Upper lobe of left lung (tissue), 6 donors: ENCODE data around the gene CHRNA4. TPM values are rescaled to one million over a fixed set of nuclear protein-coding genes. Genes with fewer than 3 reads are reported as not detected.

Experiments used
- ATAC-seq, 2 donors: fragments of 200-7000 bp; cut with Tn5 transposase; one replicate each; pipeline ENCODE4 v1.9.1; 2022; ENCODE audit warnings: mild to moderate bottlenecking in 2 of 2, moderate library complexity in 2 of 2; ENCODE audit not compliant: low FRiP score in 2 of 2
- DNase-seq, 2 donors: peaks; one replicate each; pipeline ENCODE4 v3.0.0-alpha.2; 2019 to 2020
- H3K27ac ChIP-seq, 4 donors: fragments of 200-600 bp; sonication (generic); one replicate each; pipeline ENCODE4 v1.5.1; 2016 to 2019
- H3K27me3 ChIP-seq, 4 donors: fragments of 200-600 bp; sonication (generic); one replicate each; pipeline ENCODE4 v1.5.1; 2017 to 2019
- H3K36me3 ChIP-seq, 4 donors: fragments of 200-600 bp; sonication (generic); one replicate each; pipeline ENCODE4 v1.5.1; 2016 to 2019
- H3K4me1 ChIP-seq, 4 donors: fragments of 200-600 bp; sonication (generic); one replicate each; pipeline ENCODE4 v1.5.1; 2018 to 2019
- H3K4me3 ChIP-seq, 4 donors: fragments of 200-600 bp; sonication (generic); one replicate each; pipeline ENCODE4 v1.5.1; 2017 to 2019; ENCODE audit warnings: mild to moderate bottlenecking in 2 of 4, moderate library complexity in 1 of 4
- H3K9me3 ChIP-seq, 4 donors: fragments of 200-600 bp; sonication (generic); one replicate each; pipeline ENCODE4 v1.5.1; 2018 to 2019
- CTCF ChIP-seq, 6 experiments: fragments of 450-650 bp in 4 of 6; fragments of 200-600 bp in 2 of 6; sonication (generic) in 2 of 6; IDR thresholded peaks; one replicate each; pipeline ENCODE4 v1.5.1; 2016 to 2019; ENCODE audit warnings: antibody characterized with exemption in 6 of 6
- EP300 ChIP-seq, 4 donors: sonication (generic); formaldehyde crosslinking; IDR thresholded peaks; one replicate each; pipeline ENCODE4 v1.5.1; 2017; ENCODE audit warnings: antibody characterized with exemption in 4 of 4, control low read depth in 2 of 4
- POLR2A ChIP-seq, 4 donors: fragments of 450-650 bp; IDR thresholded peaks; one replicate each; pipeline ENCODE4 v1.5.1; 2016 to 2017; ENCODE audit warnings: antibody characterized with exemption in 4 of 4, mild to moderate bottlenecking in 2 of 4
- POLR2AphosphoS5 ChIP-seq, 2 donors: sonication (generic); formaldehyde crosslinking; IDR thresholded peaks; one replicate each; pipeline ENCODE4 v1.5.1; 2017; ENCODE audit warnings: antibody characterized with exemption in 2 of 2
- WGBS, 2 donors: methylation state at CpG; one replicate each; pipeline ENCODE4 v1.1.5; 2017 to 2018; 5-methylcytosine and 5-hydroxymethylcytosine counted together
- total RNA-seq, 6 donors: library from RNA; depleted of rRNA in 4 of 6; stranded (reverse); fragments of >200 nt in 4 of 6; gene quantifications; one replicate each; pipeline versions ENCODE4 v1.1.0 to v1.2.1, GENCODE V29; 2016 to 2021
- donor health status: DM: no; HTN: no; CAD: no; lungs with moderate emphysema.
- donor health status: DM: no; HTN: yes; CAD: no; lungs with severe emphysema.

The CHRNA4 gene
- total RNA-seq, 6 donors from 2014 or later: 0.10 TPM; not detected in 5

GRCh38 chr20:63379296-63379695 is 18.1 kb upstream of the CHRNA4 start:
- 46 to 69% methylated on average over 5 to 10 of the region's 11 CpGs for WGBS, 2 donors
- peaks cover 0 to 32% (median 6%) of the 10 kb centered on the region in 4 donors for H3K27me3 ChIP-seq
- peak in 1 of 2 donors; percentile 61 for DNase-seq

GRCh38 chr20:63378626-63379025 is 17.5 kb upstream of the CHRNA4 start:
- Histone ChIP-seq H3K4me3 (no peak overlapping the region), H3K4me1 (no peaks in the 10 kb centered on the region), H3K27ac (no peak overlapping the region), H3K36me3 (no peaks in the 10 kb centered on the region), H3K9me3 (no peaks in the 10 kb centered on the region), H3K27me3 (peaks cover 0 to 34% (median 6%) of the 10 kb centered on the region in 4 donors)
- TF ChIP-seq EP300 (IDR thresholded peaks at IDR 0.05) (no peak), POLR2A (IDR thresholded peaks at IDR 0.05) (no peak), CTCF (IDR thresholded peaks at IDR 0.05) (no peak)
- ATAC-seq (no peak), DNase-seq (peak in 1 of 2 donors; percentile 35)
- WGBS, 2 donors: 54 to 56% methylated on average over 11 to 12 of the region's 12 CpGs

More at GRCh38 chr20:63379296-63379695, 18.1 kb upstream of the CHRNA4 start:
- TF ChIP-seq POLR2AphosphoS5 (IDR thresholded peaks at IDR 0.05) (no peak), EP300 (IDR thresholded peaks at IDR 0.05) (no peak), CTCF (IDR thresholded peaks at IDR 0.05) (no peak), POLR2A (IDR thresholded peaks at IDR 0.05) (no peak)
- ATAC-seq: no peak
- Histone ChIP-seq H3K9me3 (no peaks in the 10 kb centered on the region), H3K36me3 (no peaks in the 10 kb centered on the region), H3K4me1 (no peaks in the 10 kb centered on the region), H3K27ac (no peak overlapping the region), H3K4me3 (no peak overlapping the region)

- H3K36me3 ChIP-seq: no peaks in the 10 kb centered on the region
- H3K27ac ChIP-seq: no peak overlapping the region
- peaks cover 0 to 32% (median 6%) of the 10 kb centered on the region in 4 donors for H3K27me3 ChIP-seq
- ATAC-seq (no peak), DNase-seq (peak in 1 of 2 donors; percentile 39)
- H3K4me3 ChIP-seq: no peak overlapping the region
- H3K4me1 ChIP-seq: no peaks in the 10 kb centered on the region
- 43 to 63% methylated on average over 6 to 15 of the region's 15 CpGs for WGBS, 2 donors
- no peaks in the 10 kb centered on the region for H3K9me3 ChIP-seq
- TF ChIP-seq EP300 (IDR thresholded peaks at IDR 0.05): no peak
- no peak for TF ChIP-seq POLR2AphosphoS5 (IDR thresholded peaks at IDR 0.05)
- no peak for TF ChIP-seq CTCF (IDR thresholded peaks at IDR 0.05)
- TF ChIP-seq POLR2A (IDR thresholded peaks at IDR 0.05): no peak
Observed at GRCh38 chr20:63377951-63378381, 16.8 kb upstream of the CHRNA4 start.

GRCh38 chr20:63377256-63377941 is 16.2 kb upstream of the CHRNA4 start:
- WGBS, 2 donors: 1 to 6% methylated on average over 15 to 32 of the region's 32 CpGs
- no peak for TF ChIP-seq POLR2A (IDR thresholded peaks at IDR 0.05)
- no peak for TF ChIP-seq POLR2AphosphoS5 (IDR thresholded peaks at IDR 0.05)
- no peak for TF ChIP-seq EP300 (IDR thresholded peaks at IDR 0.05)
- TF ChIP-seq CTCF (IDR thresholded peaks at IDR 0.05): no peak
- Histone ChIP-seq H3K9me3 (no peaks in the 10 kb centered on the region), H3K36me3 (no peaks in the 10 kb centered on the region), H3K27me3 (peaks cover 0 to 31% (median 6%) of the 10 kb centered on the region in 4 donors), H3K27ac (no peak overlapping the region), H3K4me1 (no peaks in the 10 kb centered on the region), H3K4me3 (no peak overlapping the region)
- peak in 1 of 2 donors; percentile 37 for DNase-seq
- ATAC-seq: no peak
